ENCODE measurements around the gene OSBPL5. TPM values are rescaled to one million over a fixed set of nuclear protein-coding genes. Genes with fewer than 3 reads are reported as not detected.

OSBPL5 gene
- total RNA-seq, 4 donors from 2014 or later = 24.7 to 83.3 (median 48.2) TPM

DNA sequence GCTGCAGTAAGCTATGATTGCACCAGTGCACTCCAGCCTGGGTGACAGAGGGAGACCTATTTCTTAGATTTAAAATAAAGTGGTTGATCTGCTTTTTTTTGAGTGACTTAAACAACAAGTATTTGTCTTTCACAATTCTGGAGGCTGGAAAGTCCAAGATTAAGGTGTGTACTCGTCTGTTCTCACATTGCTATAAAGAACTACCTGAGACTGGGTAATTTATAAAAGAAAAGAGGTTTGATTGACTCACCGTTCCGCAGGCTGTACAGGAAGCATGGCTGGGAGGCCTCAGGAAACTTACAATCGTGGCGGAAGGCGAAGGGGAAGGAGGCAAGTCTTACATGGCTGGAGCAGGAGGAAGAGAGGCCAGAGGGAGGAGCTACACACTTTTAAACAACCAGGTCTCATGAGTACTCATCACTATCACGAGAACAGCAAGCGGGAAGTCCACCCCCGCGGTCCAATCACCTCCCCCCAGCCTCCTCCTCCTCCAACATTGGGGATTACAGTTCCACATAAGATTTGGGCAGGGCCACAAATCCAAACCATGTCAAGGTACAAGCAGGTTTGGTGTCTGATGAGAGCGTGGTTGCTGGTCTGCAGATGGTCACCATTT lies 19.7 kb upstream of the OSBPL5 start:
- no peak for DNase-seq

DNA sequence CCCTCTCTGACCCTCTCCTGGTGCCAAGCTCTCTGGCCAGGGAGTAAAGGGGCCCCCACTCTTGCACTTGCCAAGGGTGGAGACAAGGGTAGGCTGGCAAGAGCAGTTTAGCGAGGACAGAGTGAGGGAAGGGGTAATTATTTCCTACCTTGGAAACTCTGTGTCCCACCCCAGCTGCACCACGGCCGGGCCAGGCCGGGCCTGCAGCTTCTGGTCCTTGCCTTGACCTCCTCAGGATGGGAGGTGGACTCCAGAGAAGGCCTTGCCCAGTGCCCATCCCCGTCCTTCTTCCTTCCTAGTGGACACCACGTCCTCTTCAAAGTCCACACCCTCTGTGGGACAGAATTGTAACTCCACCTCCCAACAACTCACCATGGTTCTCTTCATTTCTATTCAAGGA lies 18.4 kb upstream of the OSBPL5 start:
- DNase-seq = no peak
- Histone ChIP-seq H3K36me3 (no peaks in the 10 kb centered on the region), H3K4me3 (no peak overlapping the region), H3K9me3 (no peaks in the 10 kb centered on the region), H3K27me3 (no peaks in the 10 kb centered on the region), H3K27ac (no peak overlapping the region), H3K4me1 (no peaks in the 10 kb centered on the region)
- intact Hi-C loops (cut with DNase I; ENCODE audit: low total_unique reads) = no loop called here
- TF ChIP-seq POLR2A (IDR thresholded peaks at IDR 0.05) = no peak
- TF ChIP-seq, protein P1, sequence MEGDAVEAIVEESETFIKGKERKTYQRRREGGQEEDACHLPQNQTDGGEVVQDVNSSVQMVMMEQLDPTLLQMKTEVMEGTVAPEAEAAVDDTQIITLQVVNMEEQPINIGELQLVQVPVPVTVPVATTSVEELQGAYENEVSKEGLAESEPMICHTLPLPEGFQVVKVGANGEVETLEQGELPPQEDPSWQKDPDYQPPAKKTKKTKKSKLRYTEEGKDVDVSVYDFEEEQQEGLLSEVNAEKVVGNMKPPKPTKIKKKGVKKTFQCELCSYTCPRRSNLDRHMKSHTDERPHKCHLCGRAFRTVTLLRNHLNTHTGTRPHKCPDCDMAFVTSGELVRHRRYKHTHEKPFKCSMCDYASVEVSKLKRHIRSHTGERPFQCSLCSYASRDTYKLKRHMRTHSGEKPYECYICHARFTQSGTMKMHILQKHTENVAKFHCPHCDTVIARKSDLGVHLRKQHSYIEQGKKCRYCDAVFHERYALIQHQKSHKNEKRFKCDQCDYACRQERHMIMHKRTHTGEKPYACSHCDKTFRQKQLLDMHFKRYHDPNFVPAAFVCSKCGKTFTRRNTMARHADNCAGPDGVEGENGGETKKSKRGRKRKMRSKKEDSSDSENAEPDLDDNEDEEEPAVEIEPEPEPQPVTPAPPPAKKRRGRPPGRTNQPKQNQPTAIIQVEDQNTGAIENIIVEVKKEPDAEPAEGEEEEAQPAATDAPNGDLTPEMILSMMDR (IDR thresholded peaks at IDR 0.05) = no peak

More for the DNA sequence above, 19.7 kb upstream of the OSBPL5 start:
- Histone ChIP-seq H3K36me3 (no peaks in the 10 kb centered on the region), H3K9me3 (no peaks in the 10 kb centered on the region), H3K4me1 (no peaks in the 10 kb centered on the region), H3K27ac (no peak overlapping the region), H3K4me3 (no peak overlapping the region), H3K27me3 (no peaks in the 10 kb centered on the region)
- intact Hi-C loops (cut with DNase I; ENCODE audit: low total_unique reads) = no loop called here
- TF ChIP-seq POLR2A (IDR thresholded peaks at IDR 0.05) = no peak
- TF ChIP-seq, protein P1 (IDR thresholded peaks at IDR 0.05) = no peak

GRCh38 chr11:3182462-3182852 lies 17.3 kb upstream of the OSBPL5 start:
- no peaks in the 10 kb centered on the region for H3K4me1 ChIP-seq

DNA sequence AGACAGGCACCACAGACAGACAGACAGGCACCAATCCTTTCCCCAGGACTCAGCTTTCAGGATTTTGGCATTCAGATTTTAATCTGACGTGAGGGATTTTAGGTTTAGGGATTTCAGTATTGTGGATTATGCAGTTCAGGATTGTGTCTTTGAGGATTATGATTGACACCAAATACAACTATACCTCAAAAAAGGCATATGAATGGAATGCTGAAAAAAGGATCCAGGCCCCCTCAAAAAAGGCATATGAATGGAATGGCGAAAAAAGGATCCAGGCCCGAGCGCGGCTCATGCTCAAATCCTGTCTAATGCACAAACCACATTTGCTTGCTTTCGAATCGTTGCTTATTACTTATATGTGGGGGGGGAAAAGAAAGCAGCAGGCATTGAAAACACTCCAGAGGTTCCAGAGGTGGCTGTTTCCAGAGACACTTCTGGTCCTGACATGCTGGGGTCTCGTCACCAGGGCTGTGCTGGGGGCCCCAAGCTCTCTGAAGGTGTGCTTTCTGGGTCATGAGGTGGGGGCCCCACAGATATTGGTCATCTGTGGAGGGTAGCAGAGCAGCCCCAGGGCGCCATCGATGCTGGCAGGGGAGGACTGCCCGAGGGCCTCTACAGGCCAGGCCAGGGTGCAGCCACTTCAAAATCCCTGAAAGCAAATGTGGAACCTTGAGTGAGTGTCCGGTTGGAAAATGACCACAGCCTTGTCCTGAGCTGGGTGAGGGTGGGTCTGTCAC lies 16.8 kb upstream of the OSBPL5 start:
- Histone ChIP-seq H3K9me3 (no peaks in the 10 kb centered on the region), H3K36me3 (no peaks in the 10 kb centered on the region), H3K27me3 (no peaks in the 10 kb centered on the region), H3K27ac (no peak overlapping the region), H3K4me3 (no peak overlapping the region), H3K4me1 (no peaks in the 10 kb centered on the region)
- no peak for TF ChIP-seq POLR2A (IDR thresholded peaks at IDR 0.05)
- TF ChIP-seq, protein P1 (IDR thresholded peaks at IDR 0.05) = no peak
- DNase-seq = no peak
- intact Hi-C loops (cut with DNase I; ENCODE audit: low total_unique reads) = no loop called here

More at GRCh38 chr11:3182462-3182852, 17.3 kb upstream of the OSBPL5 start:
- Histone ChIP-seq H3K36me3 (no peaks in the 10 kb centered on the region), H3K4me3 (no peak overlapping the region), H3K27me3 (no peaks in the 10 kb centered on the region), H3K9me3 (no peaks in the 10 kb centered on the region), H3K27ac (no peak overlapping the region)
- intact Hi-C loops (cut with DNase I; ENCODE audit: low total_unique reads) = no loop called here
- DNase-seq = no peak
- TF ChIP-seq, protein P1 (IDR thresholded peaks at IDR 0.05) = no peak
- TF ChIP-seq POLR2A (IDR thresholded peaks at IDR 0.05) = no peak

DNA sequence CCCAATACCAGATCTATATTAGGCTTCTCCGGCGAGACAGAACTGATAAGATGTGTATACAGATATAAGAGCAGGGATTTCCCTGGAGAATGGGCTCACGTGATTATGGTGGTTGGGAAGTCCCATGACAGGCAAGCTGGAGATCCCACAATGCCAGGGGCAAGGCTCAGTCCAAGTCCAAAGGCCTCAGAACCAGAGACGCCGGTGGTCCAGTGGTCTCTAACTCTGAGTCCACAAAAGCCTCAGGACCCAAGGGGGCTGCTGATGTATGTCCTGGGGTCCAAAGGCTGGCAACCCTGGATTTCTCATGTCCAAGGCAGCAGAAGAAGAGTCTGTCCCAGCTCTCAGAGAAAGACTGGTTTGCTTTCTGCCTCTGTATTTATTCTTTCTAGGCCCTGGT lies 15.8 kb upstream of the OSBPL5 start:
- H3K36me3 ChIP-seq = no peaks in the 10 kb centered on the region
- no peak for TF ChIP-seq POLR2A (IDR thresholded peaks at IDR 0.05)
- TF ChIP-seq, protein P1 (IDR thresholded peaks at IDR 0.05) = no peak
- H3K27me3 ChIP-seq = no peaks in the 10 kb centered on the region
- DNase-seq = no peak
- H3K27ac ChIP-seq = no peak overlapping the region
- no peaks in the 10 kb centered on the region for H3K4me1 ChIP-seq
- no peak overlapping the region for H3K4me3 ChIP-seq
- intact Hi-C loops (cut with DNase I; ENCODE audit: low total_unique reads) = no loop called here
- H3K9me3 ChIP-seq = no peaks in the 10 kb centered on the region

All from uterus (tissue), 4 donors.